Esophagus muscularis mucosa (tissue), 4 donors: ENCODE results near the gene MCUR1. TPM values are rescaled to one million over a fixed set of nuclear protein-coding genes. Genes with fewer than 3 reads are reported as not detected.
"Not testable (repeated sequence)": the region's sequence is repeated elsewhere in the genome, so short reads cannot be mapped to it uniquely, and the experiment has no call there.

Experiments
- DNase-seq: peaks from one replicate; pipeline ENCODE4 v3.0.0-alpha.2; 2017; ENCODE audit errors: extremely low spot score
- H3K27ac ChIP-seq, 4 donors: fragments of 200-600 bp; sonication (generic); replicated peaks in 1 of 4; 1 replicate in 3 of 4; 2 replicates in 1 of 4; pipeline ENCODE4 v1.5.1; 2016 to 2019; ENCODE audit warnings: mild to moderate bottlenecking in 1 of 4
- H3K27me3 ChIP-seq, 4 donors: fragments of 200-600 bp; sonication (generic); one replicate each; pipeline versions ENCODE4 v1.5.1 to v1.6.0; 2016 to 2019
- H3K36me3 ChIP-seq, 4 donors: fragments of 200-600 bp; sonication (generic); one replicate each; pipeline ENCODE4 v1.5.1; 2016 to 2019
- H3K4me1 ChIP-seq, 4 donors: fragments of 200-600 bp; sonication (generic); one replicate each; pipeline ENCODE4 v1.5.1; 2016 to 2019
- H3K4me3 ChIP-seq, 4 donors: fragments of 200-600 bp; sonication (generic); 1 replicate in 2 of 4; 2 replicates in 2 of 4; pipeline ENCODE4 v1.5.1; 2016 to 2019; ENCODE audit warnings: mild to moderate bottlenecking in 4 of 4, moderate library complexity in 1 of 4
- H3K9me3 ChIP-seq, 4 donors: fragments of 200-600 bp; sonication (generic); 1 replicate in 3 of 4; 2 replicates in 1 of 4; pipeline ENCODE4 v1.5.1; 2016 to 2019
- EP300 ChIP-seq: sonication (generic); formaldehyde crosslinking; IDR thresholded peaks from one replicate; pipeline ENCODE4 v1.6.1; 2017; ENCODE audit warnings: antibody characterized with exemption
- POLR2A ChIP-seq: fragments of 450-650 bp; IDR thresholded peaks from one replicate; pipeline ENCODE4 v1.6.1; 2017; ENCODE audit warnings: antibody characterized with exemption, moderate library complexity, mild to moderate bottlenecking, low read depth
- POLR2AphosphoS5 ChIP-seq, 2 donors: sonication (generic); formaldehyde crosslinking; IDR thresholded peaks; one replicate each; pipeline ENCODE4 v1.6.1; 2017; ENCODE audit warnings: antibody characterized with exemption in 2 of 2
- WGBS: methylation state at CpG from one replicate; pipeline ENCODE4 v1.1.5; 2018; 5-methylcytosine and 5-hydroxymethylcytosine counted together
- intact Hi-C: fragments of 100-400 bp; cut with DNase I; formaldehyde crosslinking; loops from one replicate; pipeline ENCODE4 v1.15.1; 2023
- total RNA-seq, 4 donors: library from RNA; depleted of rRNA; stranded (reverse); fragments of >200 nt; gene quantifications; one replicate each; pipeline versions ENCODE4 v1.1.0 to v1.2.1, GENCODE V29; 2016
- TF ChIP-seq, protein P1 (sequence below), 3 experiments: fragments of 200-600 bp in 2 of 3; fragments of 450-650 bp in 1 of 3; sonication (generic) in 2 of 3; IDR thresholded peaks; one replicate each; pipeline ENCODE4 v1.5.1; 2017 to 2019; ENCODE audit warnings: antibody characterized with exemption in 3 of 3, mild to moderate bottlenecking in 2 of 3, moderate library complexity in 1 of 3

MCUR1 gene
- total RNA-seq, 4 donors from 2014 or later: 7.8 to 19.1 (median 17.9) TPM

DNA sequence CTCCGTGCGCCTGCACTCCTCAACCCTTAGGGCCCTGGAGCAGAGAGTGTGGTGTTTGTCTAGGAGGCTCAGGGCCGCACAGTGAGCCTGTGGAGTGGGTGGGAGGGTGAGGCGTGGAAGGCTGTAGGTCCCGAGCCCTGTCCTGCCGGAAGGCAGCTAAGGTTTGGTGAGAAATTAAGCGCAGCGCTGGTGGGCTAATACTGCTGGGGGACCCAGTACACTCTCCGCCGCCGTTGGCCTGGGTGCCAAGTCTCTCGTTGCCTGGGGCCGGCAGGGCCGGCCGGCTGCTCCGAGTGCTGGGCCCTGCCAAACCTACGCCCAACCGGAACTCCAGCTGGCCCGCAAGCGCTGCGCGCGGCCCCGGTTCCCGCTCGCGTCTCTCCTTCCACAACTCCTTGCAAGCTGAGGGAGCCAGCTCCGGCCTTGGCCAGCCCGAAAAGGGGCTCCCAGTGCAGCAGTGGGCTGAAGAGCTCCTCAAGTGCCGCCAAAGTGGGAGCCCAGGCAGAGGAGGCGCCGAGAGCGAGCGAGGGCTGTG, 40.4 kb upstream of the MCUR1 start:
- intact Hi-C loops: no loop called here
- Histone ChIP-seq H3K9me3 (no peaks in the 10 kb centered on the region), H3K4me1 (peaks cover 1 to 4% (median 3%) of the 10 kb centered on the region in 4 donors), H3K27ac (no peak overlapping the region), H3K4me3 (no peak overlapping the region), H3K27me3 (peaks cover 0 to 44% (median 14%) of the 10 kb centered on the region in 4 donors), H3K36me3 (no peaks in the 10 kb centered on the region)
- no peak for DNase-seq
- 95% methylated on average over 17 of the region's 34 CpGs for WGBS
- TF ChIP-seq POLR2AphosphoS5 (IDR thresholded peaks at IDR 0.05) (no peak), POLR2A (no peak), EP300 (no peak)
- TF ChIP-seq, protein P1, sequence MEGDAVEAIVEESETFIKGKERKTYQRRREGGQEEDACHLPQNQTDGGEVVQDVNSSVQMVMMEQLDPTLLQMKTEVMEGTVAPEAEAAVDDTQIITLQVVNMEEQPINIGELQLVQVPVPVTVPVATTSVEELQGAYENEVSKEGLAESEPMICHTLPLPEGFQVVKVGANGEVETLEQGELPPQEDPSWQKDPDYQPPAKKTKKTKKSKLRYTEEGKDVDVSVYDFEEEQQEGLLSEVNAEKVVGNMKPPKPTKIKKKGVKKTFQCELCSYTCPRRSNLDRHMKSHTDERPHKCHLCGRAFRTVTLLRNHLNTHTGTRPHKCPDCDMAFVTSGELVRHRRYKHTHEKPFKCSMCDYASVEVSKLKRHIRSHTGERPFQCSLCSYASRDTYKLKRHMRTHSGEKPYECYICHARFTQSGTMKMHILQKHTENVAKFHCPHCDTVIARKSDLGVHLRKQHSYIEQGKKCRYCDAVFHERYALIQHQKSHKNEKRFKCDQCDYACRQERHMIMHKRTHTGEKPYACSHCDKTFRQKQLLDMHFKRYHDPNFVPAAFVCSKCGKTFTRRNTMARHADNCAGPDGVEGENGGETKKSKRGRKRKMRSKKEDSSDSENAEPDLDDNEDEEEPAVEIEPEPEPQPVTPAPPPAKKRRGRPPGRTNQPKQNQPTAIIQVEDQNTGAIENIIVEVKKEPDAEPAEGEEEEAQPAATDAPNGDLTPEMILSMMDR (IDR thresholded peaks at IDR 0.05): no peak

DNA sequence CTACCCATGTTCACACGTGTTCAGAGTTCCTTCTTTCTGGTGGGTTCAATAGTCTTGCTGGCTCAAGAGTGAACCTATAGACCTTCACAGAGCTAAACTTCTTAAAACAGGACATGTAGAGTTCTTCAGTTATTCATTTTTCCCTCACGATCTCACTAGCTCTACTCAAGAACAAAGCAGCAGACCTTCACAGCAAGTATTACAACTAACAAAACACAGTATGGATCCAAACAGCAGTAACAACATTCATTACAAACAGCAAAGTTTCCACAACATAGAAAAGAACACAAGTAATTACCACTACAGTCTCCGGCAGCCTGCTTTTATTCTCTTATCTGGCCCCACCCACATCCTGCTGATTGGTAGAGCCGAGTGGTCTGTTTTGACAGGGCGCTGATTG, 39.5 kb upstream of the MCUR1 start:
- H3K27ac ChIP-seq: no peak overlapping the region
- 77% methylated on average over 5 of the region's 5 CpGs for WGBS

DNA sequence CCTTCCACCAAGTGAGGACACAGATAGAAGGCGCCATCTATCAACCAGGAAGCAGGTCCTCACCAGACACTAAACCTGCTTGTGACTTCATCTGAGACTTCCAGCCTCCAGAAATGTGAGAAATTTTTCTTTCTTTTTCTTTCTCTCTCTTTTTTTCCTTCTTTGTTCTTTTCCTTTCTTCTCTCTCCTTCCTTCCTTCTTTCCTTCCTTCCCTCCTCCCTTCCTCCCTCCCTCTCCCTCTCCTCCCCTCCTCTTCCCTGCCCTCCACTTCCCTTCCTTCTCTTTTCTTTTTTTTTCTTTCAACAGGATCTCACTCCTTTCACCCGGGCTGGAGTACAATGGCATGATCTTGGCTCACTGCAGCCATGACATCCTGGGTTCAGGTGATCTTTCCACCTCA, 37.4 kb upstream of the MCUR1 start:
- TF ChIP-seq, protein P1 (IDR thresholded peaks at IDR 0.05): no peak
- TF ChIP-seq POLR2AphosphoS5 (IDR thresholded peaks at IDR 0.05) (no peak), EP300 (no peak), POLR2A (no peak)
- H3K27ac ChIP-seq: no peak overlapping the region
- WGBS: 81% methylated on average over 2 of the region's 2 CpGs
- H3K36me3 ChIP-seq: no peaks in the 10 kb centered on the region
- peaks cover 0 to 8% (median 4%) of the 10 kb centered on the region in 4 donors for H3K4me1 ChIP-seq
- peaks cover 0 to 14% (median 0%) of the 10 kb centered on the region in 4 donors for H3K27me3 ChIP-seq
- DNase-seq: no peak
- no peaks in the 10 kb centered on the region for H3K9me3 ChIP-seq
- H3K4me3 ChIP-seq: no peak overlapping the region
- intact Hi-C loops: no loop called here

More for the DNA sequence above, 39.5 kb upstream of the MCUR1 start:
- H3K36me3 ChIP-seq: no peaks in the 10 kb centered on the region
- peaks cover 0 to 35% (median 6%) of the 10 kb centered on the region in 4 donors for H3K27me3 ChIP-seq
- H3K4me3 ChIP-seq: no peak overlapping the region
- peak; percentile 26 for DNase-seq
- no peaks in the 10 kb centered on the region for H3K9me3 ChIP-seq
- peaks cover 0 to 2% (median under 1%) of the 10 kb centered on the region in 4 donors for H3K4me1 ChIP-seq
- intact Hi-C loops: no loop called here
- no peak for TF ChIP-seq EP300
- TF ChIP-seq, protein P1 (IDR thresholded peaks at IDR 0.05): no peak
- TF ChIP-seq POLR2A: no peak
- no peak for TF ChIP-seq POLR2AphosphoS5 (IDR thresholded peaks at IDR 0.05)

DNA sequence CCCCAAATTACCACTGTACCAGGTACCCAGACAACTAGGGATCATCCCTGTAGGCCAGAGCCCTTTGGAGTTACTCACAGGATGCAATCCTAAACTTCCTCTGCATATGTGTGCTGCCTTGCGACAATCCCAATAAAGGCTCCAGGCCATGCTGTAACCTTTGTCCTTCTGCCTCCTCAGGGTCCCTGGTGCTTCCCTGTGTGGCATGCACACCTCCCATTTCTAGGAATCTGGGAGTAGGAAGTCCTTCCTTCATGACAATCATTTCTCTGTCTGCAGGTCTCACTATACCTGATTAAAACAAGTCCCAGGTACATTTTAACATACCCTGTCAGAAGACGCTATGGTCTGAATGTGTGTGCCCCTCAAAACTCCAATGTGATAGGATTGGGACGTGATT, 37.0 kb upstream of the MCUR1 start:
- H3K27ac ChIP-seq: no peak overlapping the region
- no peaks in the 10 kb centered on the region for H3K9me3 ChIP-seq
- no peaks in the 10 kb centered on the region for H3K36me3 ChIP-seq
- H3K4me3 ChIP-seq: no peak overlapping the region
- WGBS: 85% methylated on average over 3 of the region's 3 CpGs
- DNase-seq: no peak
- peaks cover 0 to 11% (median 0%) of the 10 kb centered on the region in 4 donors for H3K27me3 ChIP-seq
- H3K4me1 ChIP-seq: peaks cover 0 to 8% (median 4%) of the 10 kb centered on the region in 4 donors
- no peak for TF ChIP-seq POLR2A
- TF ChIP-seq, protein P1 (IDR thresholded peaks at IDR 0.05): no peak
- intact Hi-C loops: no loop called here

DNA sequence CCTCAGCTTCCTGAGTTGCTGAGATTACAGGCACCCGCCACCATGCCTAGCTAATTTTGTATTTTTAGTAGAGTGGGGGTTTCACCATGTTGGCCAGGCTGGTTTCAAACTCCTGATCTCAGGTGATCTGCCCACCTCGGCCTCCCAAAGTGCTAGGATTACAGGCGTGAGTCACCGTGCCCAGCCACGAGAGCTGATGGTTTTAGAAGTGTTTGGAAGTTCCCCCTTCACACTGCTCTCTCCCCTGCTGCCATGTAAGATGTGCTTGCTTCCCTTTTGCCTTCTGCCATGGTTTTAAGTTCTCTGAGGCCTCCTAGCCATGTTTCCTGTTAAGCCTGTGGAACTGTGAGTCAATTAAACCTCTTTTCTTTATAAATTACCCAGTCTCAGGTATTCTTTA, 36.3 kb upstream of the MCUR1 start:
- H3K4me3 ChIP-seq, intact Hi-C loops, H3K36me3 ChIP-seq, H3K4me1 ChIP-seq, DNase-seq, H3K27me3 ChIP-seq, H3K9me3 ChIP-seq, H3K27ac ChIP-seq: not testable (repeated sequence)
- WGBS: 87% methylated on average over 5 of the region's 5 CpGs
